ENCODE results near the gene LNX2.

DNA sequence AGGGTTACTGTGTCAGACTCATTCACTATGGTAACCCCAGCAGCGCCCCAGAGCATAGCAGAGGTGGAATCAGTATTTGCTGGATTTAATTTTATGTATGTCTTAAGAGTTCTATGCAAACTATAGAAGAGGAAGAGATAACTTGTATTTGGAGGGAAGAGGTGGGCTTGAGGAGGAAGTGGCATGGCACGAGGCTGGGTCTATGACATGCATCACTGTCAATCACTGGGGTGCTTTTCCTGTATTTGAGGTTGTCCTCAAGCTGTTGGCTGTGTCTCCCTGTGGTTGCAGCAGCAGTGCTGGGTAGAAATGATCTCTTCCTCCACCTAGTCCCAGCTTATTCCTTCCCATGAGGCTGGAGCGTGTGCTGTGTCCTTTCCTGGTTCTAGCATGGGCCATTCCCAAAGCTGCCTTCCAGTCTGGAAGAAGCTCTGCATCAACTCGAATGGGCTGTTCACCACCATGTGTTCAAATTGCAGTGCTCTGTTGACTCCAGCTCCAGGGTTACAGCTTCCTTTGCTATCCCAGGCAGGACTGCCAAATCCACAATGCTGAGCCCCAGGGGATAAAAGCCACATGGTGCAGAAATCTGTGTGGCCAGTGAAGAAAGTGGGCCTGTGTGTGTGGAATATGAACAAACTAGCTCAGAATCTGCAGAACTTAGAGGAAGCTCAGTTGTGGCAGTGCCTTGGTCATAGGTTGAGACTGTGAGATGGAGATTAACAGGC, 96.8 kb downstream of the LNX2 start:
- TF ChIP-seq, protein P1, sequence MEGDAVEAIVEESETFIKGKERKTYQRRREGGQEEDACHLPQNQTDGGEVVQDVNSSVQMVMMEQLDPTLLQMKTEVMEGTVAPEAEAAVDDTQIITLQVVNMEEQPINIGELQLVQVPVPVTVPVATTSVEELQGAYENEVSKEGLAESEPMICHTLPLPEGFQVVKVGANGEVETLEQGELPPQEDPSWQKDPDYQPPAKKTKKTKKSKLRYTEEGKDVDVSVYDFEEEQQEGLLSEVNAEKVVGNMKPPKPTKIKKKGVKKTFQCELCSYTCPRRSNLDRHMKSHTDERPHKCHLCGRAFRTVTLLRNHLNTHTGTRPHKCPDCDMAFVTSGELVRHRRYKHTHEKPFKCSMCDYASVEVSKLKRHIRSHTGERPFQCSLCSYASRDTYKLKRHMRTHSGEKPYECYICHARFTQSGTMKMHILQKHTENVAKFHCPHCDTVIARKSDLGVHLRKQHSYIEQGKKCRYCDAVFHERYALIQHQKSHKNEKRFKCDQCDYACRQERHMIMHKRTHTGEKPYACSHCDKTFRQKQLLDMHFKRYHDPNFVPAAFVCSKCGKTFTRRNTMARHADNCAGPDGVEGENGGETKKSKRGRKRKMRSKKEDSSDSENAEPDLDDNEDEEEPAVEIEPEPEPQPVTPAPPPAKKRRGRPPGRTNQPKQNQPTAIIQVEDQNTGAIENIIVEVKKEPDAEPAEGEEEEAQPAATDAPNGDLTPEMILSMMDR (conservative IDR thresholded peaks at IDR 0.05 in 1 of 2, IDR thresholded peaks at IDR 0.05 in 1 of 2; ENCODE audit: extremely low read depth in 1 of 2, insufficient read depth in 1 of 2, low read depth in 1 of 2, low read length in 2 of 2), result no peak
- TF ChIP-seq EZH2 (IDR thresholded peaks at IDR 0.05; ENCODE audit: borderline replicate concordance, low read length), result no peak

All from mammary epithelial cell (primary cell).